ENCODE data around the gene FBXW10.
"Not testable (repeated sequence)": the region's sequence is repeated elsewhere in the genome, so short reads cannot be mapped to it uniquely, and the experiment has no call there.

DNA sequence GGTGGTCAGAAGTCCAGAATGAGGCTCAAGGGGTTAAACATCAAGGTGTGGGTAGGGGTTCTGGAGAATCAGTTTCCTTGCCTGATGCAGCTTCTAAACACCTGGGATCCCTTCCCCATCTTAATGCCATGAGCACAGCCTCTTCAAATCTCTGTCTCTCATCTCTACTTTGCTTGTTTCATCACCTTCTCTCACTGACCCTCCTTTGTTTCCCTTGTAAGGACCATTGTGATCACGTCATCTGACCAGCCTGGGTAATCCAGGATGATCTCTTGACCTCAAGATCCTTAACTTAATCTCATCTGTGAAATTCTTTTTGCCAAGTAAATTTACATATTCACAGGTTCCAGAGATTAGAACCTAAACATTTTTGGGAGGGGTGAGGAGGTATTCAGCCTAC lies 42.1 kb downstream of the FBXW10 start:
- not testable (repeated sequence) for TF ChIP-seq POLR2AphosphoS5 (IDR thresholded peaks at IDR 0.05; ENCODE audit: insufficient read depth, low read depth, low read length); JUN (IDR thresholded peaks at IDR 0.05; ENCODE audit: borderline replicate concordance, insufficient read depth, insufficient read length, low read depth)
- TF ChIP-seq, protein P1, sequence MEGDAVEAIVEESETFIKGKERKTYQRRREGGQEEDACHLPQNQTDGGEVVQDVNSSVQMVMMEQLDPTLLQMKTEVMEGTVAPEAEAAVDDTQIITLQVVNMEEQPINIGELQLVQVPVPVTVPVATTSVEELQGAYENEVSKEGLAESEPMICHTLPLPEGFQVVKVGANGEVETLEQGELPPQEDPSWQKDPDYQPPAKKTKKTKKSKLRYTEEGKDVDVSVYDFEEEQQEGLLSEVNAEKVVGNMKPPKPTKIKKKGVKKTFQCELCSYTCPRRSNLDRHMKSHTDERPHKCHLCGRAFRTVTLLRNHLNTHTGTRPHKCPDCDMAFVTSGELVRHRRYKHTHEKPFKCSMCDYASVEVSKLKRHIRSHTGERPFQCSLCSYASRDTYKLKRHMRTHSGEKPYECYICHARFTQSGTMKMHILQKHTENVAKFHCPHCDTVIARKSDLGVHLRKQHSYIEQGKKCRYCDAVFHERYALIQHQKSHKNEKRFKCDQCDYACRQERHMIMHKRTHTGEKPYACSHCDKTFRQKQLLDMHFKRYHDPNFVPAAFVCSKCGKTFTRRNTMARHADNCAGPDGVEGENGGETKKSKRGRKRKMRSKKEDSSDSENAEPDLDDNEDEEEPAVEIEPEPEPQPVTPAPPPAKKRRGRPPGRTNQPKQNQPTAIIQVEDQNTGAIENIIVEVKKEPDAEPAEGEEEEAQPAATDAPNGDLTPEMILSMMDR (IDR thresholded peaks at IDR 0.05; ENCODE audit: extremely low read depth in 1 of 2, insufficient read depth in 1 of 2, low read depth in 1 of 2, low read length in 2 of 2), result not testable (repeated sequence)
